Cerebellar cortex (tissue), 1 donor: ENCODE results near the gene GPR137.

Source experiments
- DNase-seq: peaks from one replicate; pipeline ENCODE4 v3.0.0-alpha.2; 2015; ENCODE audit warnings: low spot score

GPR137 gene

DNA sequence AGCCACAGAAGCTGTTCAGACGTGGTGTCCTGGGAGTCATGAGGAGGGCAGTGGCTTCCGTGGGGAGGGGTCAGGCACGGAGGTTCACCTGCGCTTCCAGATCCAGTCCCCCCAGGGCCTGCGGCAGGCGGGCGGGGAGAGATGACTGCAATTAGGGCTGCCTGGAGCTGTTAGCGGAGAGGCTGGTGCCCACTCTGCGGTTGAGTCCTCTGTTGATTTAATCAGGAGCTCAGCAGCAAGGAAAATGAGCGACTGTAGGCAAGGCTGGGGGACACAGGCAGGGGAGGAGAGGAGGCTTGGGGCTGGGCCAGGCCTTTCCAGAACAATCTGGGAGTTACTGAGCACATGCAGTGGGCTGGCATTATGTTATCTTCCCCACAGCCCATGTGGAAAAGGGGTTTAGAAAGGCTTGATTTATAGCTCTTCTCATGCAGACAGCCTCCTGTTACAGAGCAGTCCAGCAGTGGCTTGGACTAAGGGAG is 21.2 kb upstream of the GPR137 start:
- DNase-seq, result no peak

DNA sequence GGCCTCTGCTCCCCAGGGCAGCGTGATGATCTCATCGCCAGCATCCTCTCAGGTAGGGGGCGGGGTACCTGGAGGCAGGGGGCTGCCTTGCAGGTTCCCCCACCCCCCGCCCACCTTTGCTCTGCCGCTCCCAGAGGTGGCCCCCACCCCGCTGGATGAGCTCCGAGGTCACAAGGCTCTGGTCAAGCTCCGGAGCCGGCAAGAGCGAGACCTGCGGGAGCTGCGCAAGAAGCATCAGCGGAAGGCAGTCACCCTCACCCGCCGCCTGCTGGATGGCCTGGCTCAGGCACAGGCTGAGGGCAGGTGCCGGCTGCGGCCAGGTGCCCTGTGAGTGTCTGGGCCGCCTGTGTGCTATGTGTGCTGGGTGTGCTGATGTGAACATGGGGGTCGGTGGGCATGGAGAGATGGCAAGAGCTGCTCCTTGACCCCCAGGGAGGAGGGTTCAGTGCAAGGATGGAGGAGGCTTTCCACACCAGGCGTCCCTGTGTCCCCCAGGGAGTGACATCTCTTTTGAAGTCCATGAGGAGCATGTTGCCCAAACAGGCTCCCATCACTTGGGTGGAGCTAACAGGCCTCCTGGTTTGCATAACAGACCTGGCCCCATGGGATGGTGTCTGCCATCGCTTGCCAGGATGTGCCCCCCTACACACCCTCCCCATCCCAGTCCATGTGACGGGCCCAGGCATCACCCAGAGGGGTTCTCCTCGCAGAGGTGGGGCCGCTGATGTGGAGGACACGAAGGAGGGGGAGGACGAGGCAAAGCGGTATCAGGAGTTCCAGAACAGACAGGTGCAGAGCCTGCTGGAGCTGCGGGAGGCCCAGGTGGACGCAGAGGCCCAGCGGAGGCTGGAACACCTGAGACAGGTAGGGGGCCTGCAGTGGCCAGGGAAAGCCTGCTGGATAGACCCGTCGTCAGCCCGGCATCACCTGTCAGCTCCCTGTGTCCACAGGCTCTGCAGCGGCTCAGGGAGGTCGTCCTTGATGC is 20.2 kb upstream of the GPR137 start:
- DNase-seq, result no peak

DNA sequence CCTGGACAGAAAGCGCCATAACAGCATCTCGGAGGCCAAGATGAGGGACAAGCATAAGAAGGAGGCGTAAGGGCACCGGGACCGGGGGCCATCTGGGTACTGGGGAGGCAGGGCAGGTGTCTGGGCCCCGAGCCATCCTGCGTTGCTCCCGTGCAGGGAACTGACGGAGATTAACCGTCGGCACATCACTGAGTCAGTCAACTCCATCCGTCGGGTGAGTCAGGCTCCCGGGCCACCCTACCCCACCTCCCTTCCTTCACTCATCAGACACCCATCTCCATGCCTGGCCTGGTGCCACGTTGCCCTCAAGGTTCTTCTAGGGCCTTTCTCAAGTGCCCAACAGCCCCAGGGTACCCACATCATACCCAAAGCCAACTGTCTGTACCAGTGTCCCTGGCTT is 19.3 kb upstream of the GPR137 start:
- no peak for DNase-seq

DNA sequence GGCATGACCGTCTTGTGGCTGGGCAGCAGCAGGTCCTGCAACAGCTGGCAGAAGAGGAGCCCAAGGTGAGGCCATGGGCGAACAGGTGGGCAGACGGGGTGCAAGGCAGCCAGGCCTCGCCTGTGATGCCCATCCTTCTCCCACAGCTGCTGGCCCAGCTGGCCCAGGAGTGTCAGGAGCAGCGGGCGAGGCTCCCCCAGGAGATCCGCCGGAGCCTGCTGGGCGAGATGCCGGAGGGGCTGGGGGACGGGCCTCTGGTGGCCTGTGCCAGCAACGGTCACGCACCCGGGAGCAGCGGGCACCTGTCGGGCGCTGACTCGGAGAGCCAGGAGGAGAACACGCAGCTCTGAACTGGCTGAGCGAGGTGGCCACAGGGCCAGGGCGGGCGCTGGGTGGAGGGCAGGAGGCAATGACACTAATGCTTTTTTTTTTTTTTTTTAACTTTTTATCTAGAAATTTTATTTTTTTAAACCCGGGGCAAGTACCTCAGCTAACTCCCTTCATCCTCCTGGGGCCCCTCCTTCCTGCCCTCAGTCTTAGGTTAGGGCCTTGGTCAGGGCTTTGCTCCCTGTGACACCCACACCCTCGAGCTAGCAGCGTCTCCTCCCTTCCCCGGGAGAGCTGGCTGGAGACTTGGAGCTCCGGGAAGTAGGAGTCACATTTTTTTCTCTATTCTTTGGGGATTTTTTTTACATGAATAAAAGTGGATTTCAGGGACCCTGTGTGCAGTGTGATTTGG is 18.3 kb upstream of the GPR137 start:
- no peak for DNase-seq

DNA sequence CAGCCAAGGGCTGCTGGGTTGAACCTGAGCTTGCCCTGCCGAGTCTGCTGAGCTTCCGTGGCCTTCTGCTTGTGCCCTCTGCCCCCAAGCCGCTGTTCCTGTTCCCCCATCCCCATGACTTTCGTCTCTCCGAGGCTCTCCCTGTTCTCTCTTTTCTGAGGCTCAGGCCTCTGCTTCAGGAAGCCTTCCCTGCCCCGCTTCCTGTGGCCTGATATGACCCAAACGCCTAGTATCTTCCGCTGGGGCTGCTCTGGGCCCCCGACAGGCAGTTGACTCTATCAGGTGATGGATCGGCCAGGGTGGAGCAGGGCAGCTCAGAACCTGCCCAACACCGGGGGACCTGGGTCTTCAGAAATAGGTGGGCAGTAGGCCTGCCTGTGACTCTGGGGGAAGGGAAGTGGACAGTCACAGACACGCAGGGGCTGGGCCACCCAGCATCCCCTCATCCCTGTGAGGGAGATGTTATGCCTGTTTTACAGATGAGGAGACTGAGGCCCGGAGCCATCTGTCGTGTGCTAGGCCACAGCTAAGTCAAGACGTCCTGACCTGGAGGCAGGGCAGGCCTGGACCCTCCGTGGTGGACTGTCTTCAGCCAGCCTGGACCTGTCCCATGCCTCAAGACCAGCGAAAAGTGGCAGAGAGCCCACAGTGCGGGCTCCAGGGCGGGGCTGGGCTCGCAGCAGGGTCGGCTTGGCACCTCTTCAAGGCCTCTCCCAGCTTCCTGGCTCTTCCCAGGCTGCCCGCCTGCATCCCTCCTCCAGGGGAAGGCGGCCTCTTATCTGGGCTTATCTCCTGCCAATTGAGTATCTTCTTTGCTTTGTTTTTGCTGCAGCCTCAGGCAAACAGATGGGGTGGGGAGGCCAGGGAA is 17.4 kb upstream of the GPR137 start:
- peak; percentile 62 for DNase-seq

DNA sequence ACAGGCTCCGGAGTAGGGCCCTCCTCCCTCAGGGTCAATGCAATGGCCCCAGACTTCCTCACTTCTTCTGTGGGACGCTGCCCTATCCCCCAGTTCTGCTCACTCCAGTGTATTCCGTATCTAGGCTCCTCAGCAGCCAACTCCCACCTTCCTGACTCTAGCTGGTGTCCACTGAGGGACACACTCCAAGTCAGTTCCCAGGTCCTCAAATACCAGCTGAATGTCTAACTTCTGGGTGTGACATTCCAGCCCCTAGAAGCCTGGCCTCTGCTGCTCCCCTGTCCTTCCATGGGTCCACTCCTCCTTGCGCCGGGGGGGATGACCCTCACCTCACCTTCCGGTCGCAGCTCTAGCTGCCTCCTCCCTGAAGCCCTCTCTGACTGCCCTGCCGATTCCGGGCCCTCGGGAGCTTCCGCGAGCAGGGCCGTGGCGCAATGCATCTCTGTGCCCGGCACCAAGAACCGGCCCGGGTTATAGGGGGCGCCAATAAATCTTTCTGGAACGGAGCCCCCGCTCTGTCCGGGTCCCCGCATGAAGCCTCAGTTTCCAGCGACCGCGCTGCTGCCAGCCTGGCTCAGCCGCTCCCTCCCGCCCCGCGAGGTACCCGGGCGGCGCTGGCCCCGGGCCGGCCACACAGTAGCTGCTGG is 16.6 kb upstream of the GPR137 start:
- DNase-seq, result no peak

DNA sequence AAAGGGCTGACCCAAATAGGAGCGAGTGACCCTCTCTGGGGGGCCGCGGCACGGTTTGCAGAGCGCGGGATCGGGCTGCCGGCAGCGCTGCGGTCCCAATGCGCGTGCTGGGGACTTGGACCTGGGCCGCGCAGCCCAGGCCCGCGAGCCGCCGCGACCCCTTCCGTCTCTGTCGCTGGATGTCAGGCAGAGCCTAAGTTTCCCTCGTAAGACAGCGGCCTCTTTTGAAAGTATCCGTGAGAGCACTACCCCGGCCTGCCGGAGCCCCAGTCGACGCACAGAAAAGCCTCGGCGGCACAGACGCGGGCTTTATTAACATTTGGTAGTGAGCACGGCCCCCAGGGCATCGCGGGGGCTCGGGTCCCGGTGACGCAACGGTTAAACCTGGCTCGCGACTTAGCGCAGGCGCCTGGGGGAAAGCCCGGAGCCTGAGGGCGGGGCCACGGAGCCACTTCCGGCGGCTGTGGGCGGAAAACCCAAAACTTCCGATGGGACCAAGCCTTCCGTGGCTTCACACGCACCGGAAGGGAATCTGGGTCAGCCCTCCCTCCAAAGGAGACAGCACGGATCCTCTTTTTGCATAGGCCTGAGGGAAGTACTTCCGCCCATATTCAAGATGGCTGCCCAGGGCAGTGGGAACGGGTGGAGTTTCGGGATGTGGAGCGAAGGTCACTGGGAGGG is 16.0 kb upstream of the GPR137 start:
- DNase-seq, result peak; percentile 100

DNA sequence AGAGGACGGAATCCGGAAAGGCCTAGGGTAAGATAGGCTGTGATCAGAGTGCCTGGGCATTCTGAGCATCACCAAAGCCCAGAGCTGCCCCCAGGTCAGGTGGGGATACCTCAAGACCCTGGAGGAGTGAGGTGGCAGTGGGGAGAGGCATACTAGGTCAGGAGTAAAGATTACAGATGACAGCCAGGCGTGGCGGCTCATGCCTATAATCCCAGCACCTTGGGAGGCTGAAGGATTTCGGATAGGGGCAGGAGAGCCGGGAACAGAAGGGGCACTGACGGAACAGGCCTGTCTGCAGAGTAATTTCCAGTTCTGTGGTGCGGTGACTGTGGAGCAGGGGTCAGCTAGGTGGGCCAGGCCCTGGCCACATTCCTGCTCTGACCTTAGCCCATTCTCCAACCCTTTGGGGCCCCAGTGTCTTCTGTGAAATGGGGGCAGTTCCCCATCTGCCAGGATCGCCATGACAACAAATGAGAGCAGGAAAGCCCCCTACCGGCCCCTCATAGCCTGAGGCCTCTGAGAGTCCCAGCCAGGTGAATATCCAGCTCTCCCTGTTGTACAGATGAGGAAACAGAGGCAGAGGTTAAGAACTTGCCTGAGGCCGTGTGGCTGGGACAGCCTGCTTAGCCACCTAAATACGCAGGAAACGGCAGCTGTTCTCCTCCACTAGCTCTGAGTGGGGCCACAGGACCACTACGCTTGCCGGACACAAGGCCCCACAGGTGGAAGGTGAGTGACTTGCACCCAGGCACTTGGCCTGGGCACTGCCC is 10.4 kb upstream of the GPR137 start:
- DNase-seq, result no peak

DNA sequence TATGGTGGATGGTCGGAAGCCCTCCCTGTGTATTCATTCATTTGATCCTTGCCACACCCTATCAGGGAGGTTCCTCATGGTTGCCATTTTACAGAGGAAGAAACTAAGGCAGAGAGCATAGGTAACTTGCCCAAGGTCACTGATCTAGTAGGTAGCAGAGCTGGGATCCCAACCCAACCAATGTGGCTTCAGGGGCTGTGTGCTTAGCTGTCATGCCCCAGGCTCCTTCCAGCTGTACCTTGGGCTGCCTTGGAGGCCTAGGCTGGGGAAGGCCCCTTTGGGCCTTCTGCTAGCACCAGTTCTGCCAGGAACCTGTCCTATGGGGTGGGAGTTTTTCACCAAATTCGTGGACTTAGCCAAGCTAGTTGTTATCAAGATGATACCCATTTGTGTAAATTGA is 9.8 kb upstream of the GPR137 start:
- DNase-seq, result no peak

DNA sequence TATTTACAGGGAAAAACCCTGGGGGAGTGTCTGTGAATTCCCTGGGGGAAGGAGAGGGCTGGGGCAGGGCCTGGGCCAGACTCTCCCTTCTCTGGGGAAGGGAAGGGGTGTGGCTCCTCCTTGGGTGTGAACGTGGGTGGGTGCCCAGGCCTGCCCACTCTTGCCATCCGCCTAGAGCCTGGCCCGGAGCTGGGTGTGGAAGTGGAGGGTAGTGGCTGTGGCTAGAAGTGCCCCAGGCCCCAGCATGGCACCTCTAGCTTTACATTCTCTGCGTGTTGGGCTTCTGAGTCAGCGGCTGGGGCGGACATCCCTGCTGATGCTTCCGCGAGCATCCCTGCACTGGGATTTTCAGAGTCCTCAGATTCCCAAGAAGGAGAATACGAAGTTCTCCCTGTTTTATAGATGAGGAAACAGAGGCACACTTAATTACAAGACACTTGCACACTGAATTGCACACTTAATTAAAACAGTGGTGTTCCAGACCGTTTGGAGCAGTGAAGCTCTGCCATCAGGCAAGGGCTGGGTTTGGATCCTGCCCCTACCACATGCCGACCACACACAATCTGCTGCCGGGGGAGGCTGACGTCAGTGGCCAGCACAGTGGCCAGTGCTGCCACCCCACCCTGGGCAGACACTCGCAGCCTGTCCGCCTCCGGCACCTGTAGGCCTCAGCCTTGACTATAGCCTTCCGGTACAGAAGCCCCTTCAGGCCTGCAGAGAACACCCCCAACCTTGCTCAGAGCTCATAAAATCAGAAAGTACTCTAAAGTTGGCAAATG is 8.8 kb upstream of the GPR137 start:
- no peak for DNase-seq

DNA sequence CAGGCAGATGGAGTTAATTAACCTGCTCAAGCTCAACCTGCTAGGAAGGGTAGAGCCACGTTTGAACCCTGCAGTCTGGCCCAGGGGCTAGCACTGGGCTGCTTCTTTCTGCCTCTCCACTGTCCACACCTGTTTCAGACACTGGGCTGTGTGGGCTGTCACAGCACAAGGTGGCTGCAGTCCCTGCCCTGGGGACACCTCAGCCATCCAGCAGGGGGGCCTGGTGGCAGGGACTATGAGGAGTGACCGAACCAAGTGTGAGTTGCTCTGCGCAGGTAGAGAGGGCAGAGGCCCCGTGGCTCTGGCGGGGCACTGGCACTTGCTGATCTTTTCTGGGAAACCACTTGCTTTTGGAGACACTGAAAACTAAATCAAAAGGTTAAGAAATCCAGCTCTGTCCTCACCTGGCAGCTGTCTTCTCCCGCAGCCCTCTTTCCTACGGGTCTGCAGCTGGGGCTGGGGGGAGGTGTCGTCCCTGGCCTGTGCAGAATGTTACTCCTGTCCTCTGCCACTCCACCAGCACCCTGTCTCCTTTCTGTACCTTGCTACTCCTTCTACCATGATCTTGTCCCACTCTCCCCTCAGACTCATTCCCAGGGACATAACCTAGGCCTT is 7.0 kb upstream of the GPR137 start:
- DNase-seq, result no peak

DNA sequence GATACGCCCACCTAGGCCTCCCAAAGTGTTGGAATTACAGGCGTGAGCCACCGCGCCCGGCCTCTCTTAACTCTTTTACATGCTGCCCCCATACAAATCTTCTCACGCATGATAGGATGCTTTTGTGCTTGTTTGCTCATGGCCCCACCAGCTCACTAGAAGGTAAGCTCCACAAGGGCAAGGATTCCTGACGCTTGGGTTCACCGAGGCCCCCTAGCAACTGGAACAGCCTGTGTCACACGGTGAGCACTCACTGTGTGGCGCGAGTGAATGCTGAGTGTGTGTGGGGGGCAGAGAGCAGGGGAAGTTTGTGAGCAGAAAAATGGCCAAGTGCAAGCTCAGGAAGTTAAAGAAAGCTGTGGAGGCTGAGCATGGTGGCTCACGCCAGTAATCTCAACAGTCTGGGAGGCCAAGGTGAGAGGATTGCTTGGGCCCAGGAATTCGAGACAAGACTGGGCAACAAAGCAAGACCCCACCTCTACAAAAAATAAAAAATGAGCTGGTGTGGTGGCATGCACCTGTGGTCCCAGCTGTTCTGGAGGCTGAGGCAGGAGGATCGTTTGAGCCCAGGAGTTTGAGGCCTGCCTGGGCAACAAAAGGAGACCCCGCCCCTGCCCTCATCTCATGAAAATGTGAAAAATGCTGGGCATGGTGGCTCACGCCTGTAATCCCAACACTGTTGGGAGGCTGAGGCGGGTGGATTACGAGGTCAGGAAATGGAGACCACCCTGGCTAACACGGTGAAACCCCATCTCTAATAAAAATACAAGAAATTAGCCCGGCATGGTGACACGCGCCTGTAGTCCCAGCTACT is 3.5 kb upstream of the GPR137 start:
- no peak for DNase-seq

DNA sequence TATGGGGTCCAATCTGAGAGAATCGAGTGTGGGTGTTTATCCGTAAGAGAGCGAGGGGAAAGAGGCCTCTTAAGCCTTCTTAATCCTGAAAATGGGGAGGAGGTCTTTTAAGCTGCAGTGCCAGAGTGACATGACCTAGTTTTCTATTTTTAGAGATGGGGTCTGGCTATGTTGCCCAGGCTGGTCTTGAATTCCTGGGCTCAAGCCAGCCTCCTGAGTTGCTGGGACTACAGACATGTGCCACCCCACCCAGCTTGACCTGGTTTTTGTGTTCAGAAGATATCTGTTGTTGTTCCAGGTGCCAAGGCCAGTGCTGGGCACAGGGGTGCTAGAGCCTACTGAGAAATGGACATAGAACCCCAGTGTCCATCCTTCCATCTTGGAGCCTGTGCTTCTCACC is 2.6 kb upstream of the GPR137 start:
- DNase-seq, result no peak

DNA sequence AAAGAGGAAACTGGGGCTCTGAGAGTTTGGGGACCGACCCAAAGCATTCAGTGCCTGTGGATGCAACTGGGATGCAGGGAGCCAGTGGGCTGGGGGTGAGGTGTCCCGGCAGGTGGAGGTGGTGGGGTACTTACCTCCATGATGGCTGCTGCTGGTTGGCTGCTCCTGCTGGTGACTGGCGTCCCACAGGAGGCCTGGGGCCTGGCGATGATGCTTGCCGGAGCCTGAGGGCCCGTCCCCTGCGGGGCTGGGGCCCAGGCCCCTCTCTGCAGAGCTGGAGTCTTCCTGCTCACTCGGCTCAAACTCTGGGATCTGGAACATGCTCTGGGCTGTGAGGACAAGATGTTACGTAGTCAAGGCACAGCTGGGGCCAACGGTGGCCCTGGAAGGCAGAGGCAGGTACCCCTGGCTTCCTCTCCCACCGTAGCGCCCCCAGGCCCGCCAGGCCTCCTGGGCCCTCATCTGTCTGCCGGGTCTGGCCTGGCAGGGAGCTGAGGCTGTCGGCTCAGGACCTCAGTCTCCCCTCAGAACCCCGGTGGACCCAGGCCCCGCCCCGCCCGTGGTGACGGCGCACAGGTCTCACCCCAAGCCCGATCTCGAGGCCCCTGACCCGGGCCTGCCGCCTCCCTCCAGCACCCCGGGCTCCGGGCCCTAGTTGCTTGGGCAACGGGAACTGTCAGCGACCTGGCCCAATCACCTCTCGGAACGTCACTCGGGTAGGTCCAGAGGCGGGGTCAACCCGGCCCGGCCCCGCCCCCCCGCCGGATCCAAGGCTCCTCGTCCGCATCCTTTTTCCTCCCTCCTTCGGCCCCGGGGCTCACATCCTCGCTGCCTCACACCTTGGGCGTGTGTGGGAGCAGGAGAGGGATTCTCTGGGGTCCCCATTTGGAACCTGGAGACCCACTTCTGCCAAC is 1.3 kb upstream of the GPR137 start, which contains the start of gene BAD:
Gene BAD (minus strand): TSS at position 618 of the 914 bp plus-strand sequence. CDS start 297 bp downstream, at position 321.
- DNase-seq, result peak; percentile 97

DNA sequence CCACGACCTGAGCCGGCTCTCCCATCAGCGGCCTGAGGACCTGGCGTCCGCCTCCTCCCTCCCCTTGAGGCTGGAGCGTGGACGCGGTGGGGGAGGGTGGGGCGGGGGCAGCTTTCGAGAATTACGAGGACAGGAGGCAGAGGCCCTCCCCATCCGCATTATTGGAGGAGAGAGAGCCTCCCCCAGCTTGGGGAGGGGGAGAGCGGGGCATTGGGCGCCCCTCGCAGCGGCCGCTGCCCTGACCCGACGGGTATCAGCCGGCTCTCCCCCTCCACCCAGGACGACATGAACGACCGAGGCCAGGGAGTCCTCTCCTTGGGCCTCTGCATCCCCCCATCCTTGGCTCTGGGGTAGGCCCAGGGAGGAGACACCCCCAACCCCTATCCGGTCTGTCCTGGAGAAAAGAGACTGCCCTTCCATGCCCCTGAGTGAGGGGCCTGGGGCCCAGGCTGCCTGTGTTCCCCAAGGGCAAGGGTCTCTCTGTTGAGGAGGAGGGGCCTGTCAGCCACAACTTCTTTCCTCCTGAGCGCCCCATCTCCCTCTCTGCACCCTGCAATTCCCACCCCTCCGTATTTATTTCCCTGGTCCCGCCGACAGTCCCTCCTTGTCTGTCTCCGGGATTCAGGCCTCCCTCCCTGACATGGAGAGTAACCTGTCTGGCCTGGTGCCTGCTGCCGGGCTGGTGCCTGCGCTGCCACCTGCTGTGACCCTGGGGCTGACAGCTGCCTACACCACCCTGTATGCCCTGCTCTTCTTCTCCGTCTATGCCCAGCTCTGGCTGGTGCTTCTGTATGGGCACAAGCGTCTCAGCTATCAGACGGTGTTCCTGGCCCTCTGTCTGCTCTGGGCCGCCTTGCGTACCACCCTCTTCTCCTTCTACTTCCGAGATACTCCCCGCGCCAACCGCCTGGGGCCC is 495 bp downstream of the GPR137 start:
- DNase-seq, result no peak

DNA sequence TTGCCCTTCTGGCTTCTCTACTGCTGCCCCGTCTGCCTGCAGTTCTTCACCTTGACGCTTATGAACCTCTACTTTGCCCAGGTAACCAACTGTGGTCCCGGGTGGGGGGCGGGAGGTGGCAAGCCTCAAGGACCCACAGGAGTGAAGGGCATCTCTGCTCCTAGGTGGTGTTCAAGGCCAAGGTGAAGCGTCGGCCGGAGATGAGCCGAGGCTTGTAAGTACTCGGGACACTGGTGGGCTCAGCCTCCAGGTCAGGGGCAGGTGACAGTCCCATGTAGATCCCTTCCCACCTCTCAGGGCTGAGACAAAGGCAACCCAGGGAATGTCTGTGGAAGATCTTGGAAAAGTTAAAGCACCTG is 1.1 kb downstream of the GPR137 start:
- DNase-seq, result no peak
